ENCODE results near the gene GAK. TPM values are rescaled to one million over a fixed set of nuclear protein-coding genes. Genes with fewer than 3 reads are reported as not detected.
"Not testable (repeated sequence)": the region's sequence is repeated elsewhere in the genome, so short reads cannot be mapped to it uniquely, and the experiment has no call there.

The GAK gene
- polyA plus RNA-seq, 1 of the 3 experiments (the other 2 are of a cell fraction): 35.9 TPM

GRCh38 chr4:807792-808191, 124.3 kb downstream of the GAK start:
- no peak overlapping the region for H3K4me2 ChIP-seq
- 68% methylated on average over 5 of the region's 5 CpGs for WGBS (ENCODE audit: low lambda C conversion rate)
- CTCF ChIA-PET: no interaction called here
- TF ChIP-seq GABPA (IDR thresholded peaks at IDR 0.05; ENCODE audit: low read depth) (no peak), RFX5 (IDR thresholded peaks at IDR 0.05; ENCODE audit: low read length) (no peak), NRF1 (IDR thresholded peaks at IDR 0.05; ENCODE audit: low read depth, low read length) (no peak), FOXM1 (IDR thresholded peaks at IDR 0.05; ENCODE audit: low read depth) (no peak), SMC3 (IDR thresholded peaks at IDR 0.05; ENCODE audit: low read depth, low read length) (no peak), EZH2phosphoT487 (IDR thresholded peaks at IDR 0.05; ENCODE audit: borderline replicate concordance, low read depth) (no peak)
- H3K9me3 ChIP-seq: no peaks in the 10 kb centered on the region
- no peak overlapping the region for H3K27ac ChIP-seq (ENCODE audit: low read depth in 2 of 2, low read length in 1 of 2)
- no peak overlapping the region for H3K4me3 ChIP-seq (ENCODE audit: low read depth in 2 of 2, low read length in 1 of 2)
- DNase-seq: no peak
- no peaks in the 10 kb centered on the region for H3K4me1 ChIP-seq (ENCODE audit: control insufficient read depth in 1 of 2, insufficient read depth in 2 of 2, low read depth in 1 of 2, low read length in 1 of 2)
- H3K79me2 ChIP-seq (ENCODE audit: insufficient read depth): no peaks in the 10 kb centered on the region
- H3K36me3 ChIP-seq (replicated peaks in 1 of 2; ENCODE audit: control insufficient read depth in 1 of 2, insufficient read depth in 2 of 2, low read length in 1 of 2): no peaks in the 10 kb centered on the region
- no peaks in the 10 kb centered on the region; the same call in 1 of the 2 replicates for H3K27me3 ChIP-seq (ENCODE audit: insufficient read depth)
- H3K9me2 ChIP-seq: no peaks in the 10 kb centered on the region
- no peaks in the 10 kb centered on the region for H3F3A ChIP-seq (replicated peaks; ENCODE audit: insufficient read depth)
- no peak overlapping the region for H2AFZ ChIP-seq (ENCODE audit: low read depth)
- no peak overlapping the region for H3K9ac ChIP-seq
- H4K20me1 ChIP-seq (ENCODE audit: insufficient read depth): no peaks in the 10 kb centered on the region
- POLR2A ChIA-PET: no interaction called here

- H3K4me3 ChIP-seq (ENCODE audit: low read depth in 2 of 2, low read length in 1 of 2); H3K4me1 ChIP-seq (ENCODE audit: control insufficient read depth in 1 of 2, insufficient read depth in 2 of 2, low read depth in 1 of 2, low read length in 1 of 2); H3K9me2 ChIP-seq; H2AFZ ChIP-seq (ENCODE audit: low read depth); H3K27ac ChIP-seq (ENCODE audit: low read depth in 2 of 2, low read length in 1 of 2); H3K79me2 ChIP-seq (ENCODE audit: insufficient read depth); H3K4me2 ChIP-seq; H3K27me3 ChIP-seq (ENCODE audit: insufficient read depth); H4K20me1 ChIP-seq (ENCODE audit: insufficient read depth); H3F3A ChIP-seq (replicated peaks; ENCODE audit: insufficient read depth); CTCF ChIA-PET; H3K9ac ChIP-seq; H3K36me3 ChIP-seq (replicated peaks in 1 of 2; ENCODE audit: control insufficient read depth in 1 of 2, insufficient read depth in 2 of 2, low read length in 1 of 2); DNase-seq; POLR2A ChIA-PET; H3K9me3 ChIP-seq: not testable (repeated sequence)
- WGBS (ENCODE audit: low lambda C conversion rate): 70% methylated on average over 4 of the region's 4 CpGs
These were observed 125.1 kb downstream of the GAK start for GRCh38 chr4:806979-807378.

GRCh38 chr4:804804-805203, 127.3 kb downstream of the GAK start:
- no peak overlapping the region for H3K9ac ChIP-seq
- no peaks in the 10 kb centered on the region for H3K9me2 ChIP-seq
- TF ChIP-seq RXRA (IDR thresholded peaks at IDR 0.05; ENCODE audit: borderline replicate concordance, low read depth): no peak
- TF ChIP-seq TAF1 (IDR thresholded peaks at IDR 0.05; ENCODE audit: borderline replicate concordance, low read depth, low read length): no peak
- TF ChIP-seq TEAD4 (IDR thresholded peaks at IDR 0.05; ENCODE audit: borderline replicate concordance, insufficient read depth): no peak
- no peak for TF ChIP-seq RFX5 (IDR thresholded peaks at IDR 0.05; ENCODE audit: low read length)
- TF ChIP-seq REST (IDR thresholded peaks at IDR 0.05; ENCODE audit: low read depth, low read length): no peak
- TF ChIP-seq TCF12 (IDR thresholded peaks at IDR 0.05): no peak
- no peak for TF ChIP-seq IRF3 (IDR thresholded peaks at IDR 0.05; ENCODE audit: low read depth, low read length)
- TF ChIP-seq YY1 (IDR thresholded peaks at IDR 0.05; ENCODE audit: low read depth): no peak
- TF ChIP-seq CHD2 (IDR thresholded peaks at IDR 0.05; ENCODE audit: low read length, partially characterized antibody): no peak
- TF ChIP-seq FOXM1 (IDR thresholded peaks at IDR 0.05; ENCODE audit: low read depth): no peak
- H3F3A ChIP-seq (replicated peaks; ENCODE audit: insufficient read depth): no peaks in the 10 kb centered on the region
- no peak overlapping the region for H3K4me3 ChIP-seq (ENCODE audit: low read depth in 2 of 2, low read length in 1 of 2)
- DNase-seq: no peak
- ChIA-PET CTCF (no interaction called here), POLR2A (no interaction called here)
- H2AFZ ChIP-seq (ENCODE audit: low read depth): no peak overlapping the region
- no peaks in the 10 kb centered on the region for H3K36me3 ChIP-seq (replicated peaks in 1 of 2; ENCODE audit: control insufficient read depth in 1 of 2, insufficient read depth in 2 of 2, low read length in 1 of 2)
- no peaks in the 10 kb centered on the region for H3K9me3 ChIP-seq
- WGBS (ENCODE audit: low lambda C conversion rate): 89% methylated on average over 44 of the region's 44 CpGs
- no peak overlapping the region for H3K27ac ChIP-seq (ENCODE audit: low read depth in 2 of 2, low read length in 1 of 2)
- H4K20me1 ChIP-seq (ENCODE audit: insufficient read depth): no peaks in the 10 kb centered on the region
- H3K27me3 ChIP-seq (ENCODE audit: insufficient read depth): no peaks in the 10 kb centered on the region
- H3K79me2 ChIP-seq (ENCODE audit: insufficient read depth): no peaks in the 10 kb centered on the region
- H3K4me1 ChIP-seq (ENCODE audit: control insufficient read depth in 1 of 2, insufficient read depth in 2 of 2, low read depth in 1 of 2, low read length in 1 of 2): no peaks in the 10 kb centered on the region
- no peak overlapping the region for H3K4me2 ChIP-seq

Measured in SK-N-SH (cell line).